Measurements from ENCODE around the gene APOBEC3F. TPM values are rescaled to one million over a fixed set of nuclear protein-coding genes. Genes with fewer than 3 reads are reported as not detected.
A peak's percentile ranks its signal among the peaks of the same experiment; 100 is the strongest.
"Not testable (repeated sequence)": the region's sequence is repeated elsewhere in the genome, so short reads cannot be mapped to it uniquely, and the experiment has no call there.

The APOBEC3F gene
- total RNA-seq, 1 donor: 4.3 TPM

DNA sequence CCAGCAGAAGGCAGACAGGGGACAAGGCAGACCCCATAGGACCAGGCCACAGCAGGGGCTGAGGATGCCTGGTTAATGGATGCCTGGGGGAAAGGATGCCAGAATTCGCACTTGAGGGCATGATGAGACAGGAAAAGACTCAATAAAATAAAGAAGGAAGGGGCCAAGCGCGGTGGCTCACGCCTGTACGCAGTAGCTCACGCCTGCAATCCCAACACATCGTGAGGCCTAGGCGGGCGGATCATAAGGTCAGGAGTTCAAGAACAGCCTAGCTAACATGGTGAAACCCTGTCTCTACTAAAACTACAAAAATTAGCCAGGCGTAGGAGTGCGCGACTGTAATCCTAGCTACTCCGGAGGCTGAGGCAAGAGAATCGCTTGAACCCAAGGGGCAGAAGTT lies 10.0 kb upstream of the APOBEC3F start:
- H3K4me3 ChIP-seq (ENCODE audit: low read depth, low read length): no peak overlapping the region
- TF ChIP-seq, protein P1, sequence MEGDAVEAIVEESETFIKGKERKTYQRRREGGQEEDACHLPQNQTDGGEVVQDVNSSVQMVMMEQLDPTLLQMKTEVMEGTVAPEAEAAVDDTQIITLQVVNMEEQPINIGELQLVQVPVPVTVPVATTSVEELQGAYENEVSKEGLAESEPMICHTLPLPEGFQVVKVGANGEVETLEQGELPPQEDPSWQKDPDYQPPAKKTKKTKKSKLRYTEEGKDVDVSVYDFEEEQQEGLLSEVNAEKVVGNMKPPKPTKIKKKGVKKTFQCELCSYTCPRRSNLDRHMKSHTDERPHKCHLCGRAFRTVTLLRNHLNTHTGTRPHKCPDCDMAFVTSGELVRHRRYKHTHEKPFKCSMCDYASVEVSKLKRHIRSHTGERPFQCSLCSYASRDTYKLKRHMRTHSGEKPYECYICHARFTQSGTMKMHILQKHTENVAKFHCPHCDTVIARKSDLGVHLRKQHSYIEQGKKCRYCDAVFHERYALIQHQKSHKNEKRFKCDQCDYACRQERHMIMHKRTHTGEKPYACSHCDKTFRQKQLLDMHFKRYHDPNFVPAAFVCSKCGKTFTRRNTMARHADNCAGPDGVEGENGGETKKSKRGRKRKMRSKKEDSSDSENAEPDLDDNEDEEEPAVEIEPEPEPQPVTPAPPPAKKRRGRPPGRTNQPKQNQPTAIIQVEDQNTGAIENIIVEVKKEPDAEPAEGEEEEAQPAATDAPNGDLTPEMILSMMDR (IDR thresholded peaks at IDR 0.05; ENCODE audit: insufficient read depth, low read length): no peak
- no peak for DNase-seq (ENCODE audit: low read depth)

DNA sequence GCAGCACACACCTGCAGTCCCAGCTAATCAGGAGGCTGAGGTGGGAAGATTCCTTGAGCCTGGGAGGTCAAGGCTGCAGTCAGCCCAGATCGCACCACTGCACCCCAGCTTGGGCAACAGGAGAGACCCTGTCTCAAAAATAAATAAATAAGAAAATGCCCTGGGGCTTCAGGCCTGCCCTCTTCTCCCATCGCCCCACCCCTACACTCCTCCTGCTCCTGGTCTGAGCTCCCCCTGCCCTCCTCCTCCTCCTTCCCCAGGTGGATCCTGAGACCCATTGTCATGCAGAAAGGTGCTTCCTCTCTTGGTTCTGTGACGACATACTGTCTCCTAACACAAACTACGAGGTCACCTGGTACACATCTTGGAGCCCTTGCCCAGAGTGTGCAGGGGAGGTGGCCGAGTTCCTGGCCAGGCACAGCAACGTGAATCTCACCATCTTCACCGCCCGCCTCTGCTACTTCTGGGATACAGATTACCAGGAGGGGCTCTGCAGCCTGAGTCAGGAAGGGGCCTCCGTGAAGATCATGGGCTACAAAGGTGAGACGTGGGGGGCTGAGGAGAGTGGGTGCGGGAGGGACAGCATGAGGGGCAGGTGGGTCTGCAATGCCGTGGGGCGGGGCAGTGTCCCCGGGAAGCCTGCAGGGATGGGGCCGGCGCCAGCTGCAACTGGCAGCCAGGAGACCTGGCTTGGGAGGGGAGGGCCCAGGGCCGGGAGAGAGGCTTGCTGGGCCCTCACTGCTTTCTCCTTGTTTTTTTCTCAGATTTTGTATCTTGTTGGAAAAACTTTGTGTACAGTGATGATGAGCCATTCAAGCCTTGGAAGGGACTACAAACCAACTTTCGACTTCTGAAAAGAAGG lies 9.0 kb upstream of the APOBEC3F start:
- not testable (repeated sequence) for H3K4me3 ChIP-seq (ENCODE audit: low read depth, low read length); DNase-seq (ENCODE audit: low read depth)

- not testable (repeated sequence) for DNase-seq (ENCODE audit: low read depth); H3K4me3 ChIP-seq (ENCODE audit: low read depth, low read length)
These were observed 3.6 kb upstream of the APOBEC3F start for GRCh38 chr22:39037071-39037470.

DNA sequence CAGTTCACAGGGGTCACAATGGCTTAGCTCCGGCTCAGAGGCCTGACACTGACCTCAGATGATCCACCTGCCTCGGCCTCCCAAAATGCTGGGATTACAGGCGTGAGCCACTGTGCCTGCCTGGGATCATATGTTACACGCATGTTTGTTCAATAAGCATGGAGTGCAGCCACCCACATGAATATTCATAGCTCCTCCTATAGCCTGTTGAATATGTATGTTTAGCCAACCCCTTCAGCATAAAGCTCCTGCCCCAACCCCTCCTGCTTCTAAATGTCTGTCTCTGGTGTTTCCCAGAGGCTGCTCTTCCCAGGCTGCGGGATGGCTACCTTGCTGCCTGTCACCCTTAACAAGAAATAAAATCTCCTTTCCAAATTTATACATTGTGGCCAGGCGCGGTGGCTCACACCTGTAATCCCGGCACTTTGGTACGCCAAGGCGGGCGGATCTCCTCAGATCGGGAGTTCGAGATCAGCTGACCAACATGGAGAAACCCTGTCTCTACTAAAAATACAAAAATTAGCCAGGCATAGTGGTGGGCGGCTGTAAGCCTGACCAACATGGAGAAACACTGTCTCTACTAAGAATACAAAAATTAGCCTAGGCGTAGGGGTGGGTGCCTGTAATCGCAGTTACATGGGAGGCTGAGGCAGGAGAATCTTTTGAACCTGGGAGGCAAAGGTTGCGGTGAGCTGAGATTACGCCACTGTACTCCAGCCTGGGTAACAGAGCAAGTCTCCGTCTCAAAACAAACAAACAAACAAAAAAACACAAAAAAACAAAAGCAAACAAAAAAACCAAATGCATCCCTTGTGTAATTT lies 1.1 kb upstream of the APOBEC3F start:
- no peak for DNase-seq (ENCODE audit: low read depth)
- no peak overlapping the region for H3K4me3 ChIP-seq (ENCODE audit: low read depth, low read length)
- TF ChIP-seq, protein P1 (IDR thresholded peaks at IDR 0.05; ENCODE audit: insufficient read depth, low read length): no peak

DNA sequence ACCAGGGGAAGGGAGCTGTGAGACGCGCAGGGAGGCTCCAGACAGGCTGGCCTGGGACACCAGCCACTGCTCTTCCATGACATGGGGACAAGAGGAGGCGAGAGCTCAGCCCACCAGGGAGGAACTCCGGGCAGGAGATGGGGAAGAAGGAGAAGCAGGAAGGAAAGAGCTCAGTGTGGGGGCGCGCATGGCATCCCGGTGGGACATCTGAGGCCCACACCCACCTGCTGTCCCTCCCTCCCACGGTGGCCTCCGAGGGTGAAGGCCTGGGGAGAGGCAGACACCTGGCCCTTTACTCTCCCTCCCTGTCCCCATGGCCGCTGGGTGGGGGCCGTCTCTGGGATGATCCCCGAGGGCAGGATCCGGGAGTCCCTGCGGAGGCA lies 518 bp upstream of the APOBEC3F start:
- not testable (repeated sequence) for DNase-seq (ENCODE audit: low read depth)
- peak overlapping the region; percentile 41 for H3K4me3 ChIP-seq (ENCODE audit: low read depth, low read length)

GRCh38 chr22:39041908-39042307 lies 1.2 kb downstream of the APOBEC3F start:
- H3K4me3 ChIP-seq (ENCODE audit: low read depth, low read length): no peak overlapping the region
- DNase-seq (ENCODE audit: low read depth): no peak
- TF ChIP-seq, protein P1 (IDR thresholded peaks at IDR 0.05; ENCODE audit: insufficient read depth, low read length): no peak

GRCh38 chr22:39043063-39043462 lies 2.4 kb downstream of the APOBEC3F start:
- DNase-seq (ENCODE audit: low read depth); H3K4me3 ChIP-seq (ENCODE audit: low read depth, low read length): not testable (repeated sequence)

DNA sequence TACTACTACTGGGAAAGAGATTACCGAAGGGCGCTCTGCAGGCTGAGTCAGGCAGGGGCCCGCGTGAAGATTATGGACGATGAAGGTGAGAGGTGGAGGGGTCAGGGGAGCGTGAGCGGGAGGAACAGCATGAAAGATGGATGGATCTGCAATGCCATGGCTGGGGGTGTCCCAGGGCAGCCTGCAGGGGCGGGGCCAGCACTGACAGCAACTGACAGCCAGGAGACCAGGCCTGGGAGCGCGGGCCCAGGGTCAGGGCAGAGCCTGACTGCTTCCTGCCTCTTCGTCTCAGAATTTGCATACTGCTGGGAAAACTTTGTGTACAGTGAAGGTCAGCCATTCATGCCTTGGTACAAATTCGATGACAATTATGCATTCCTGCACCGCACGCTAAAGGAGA lies 4.5 kb downstream of the APOBEC3F start:
- not testable (repeated sequence) for H3K4me3 ChIP-seq (ENCODE audit: low read depth, low read length); DNase-seq (ENCODE audit: low read depth)

DNA sequence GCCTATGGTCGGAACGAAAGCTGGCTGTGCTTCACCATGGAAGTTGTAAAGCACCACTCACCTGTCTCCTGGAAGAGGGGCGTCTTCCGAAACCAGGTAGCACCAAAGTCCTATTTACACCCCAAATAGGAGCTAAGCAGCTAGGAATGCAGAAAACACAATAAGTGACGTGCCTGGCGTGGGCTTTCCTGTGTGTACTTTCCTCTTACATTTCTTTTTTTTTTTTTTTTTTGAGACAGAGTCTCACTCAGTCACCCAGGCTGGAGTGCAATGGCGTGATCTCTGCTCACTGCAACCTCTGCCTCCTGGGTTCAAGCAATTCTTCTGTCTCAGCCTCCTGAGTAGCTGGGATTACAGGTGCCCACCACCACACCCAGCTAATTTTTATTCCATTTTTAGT lies 8.8 kb downstream of the APOBEC3F start:
- not testable (repeated sequence) for DNase-seq (ENCODE audit: low read depth); H3K4me3 ChIP-seq (ENCODE audit: low read depth, low read length)

DNA sequence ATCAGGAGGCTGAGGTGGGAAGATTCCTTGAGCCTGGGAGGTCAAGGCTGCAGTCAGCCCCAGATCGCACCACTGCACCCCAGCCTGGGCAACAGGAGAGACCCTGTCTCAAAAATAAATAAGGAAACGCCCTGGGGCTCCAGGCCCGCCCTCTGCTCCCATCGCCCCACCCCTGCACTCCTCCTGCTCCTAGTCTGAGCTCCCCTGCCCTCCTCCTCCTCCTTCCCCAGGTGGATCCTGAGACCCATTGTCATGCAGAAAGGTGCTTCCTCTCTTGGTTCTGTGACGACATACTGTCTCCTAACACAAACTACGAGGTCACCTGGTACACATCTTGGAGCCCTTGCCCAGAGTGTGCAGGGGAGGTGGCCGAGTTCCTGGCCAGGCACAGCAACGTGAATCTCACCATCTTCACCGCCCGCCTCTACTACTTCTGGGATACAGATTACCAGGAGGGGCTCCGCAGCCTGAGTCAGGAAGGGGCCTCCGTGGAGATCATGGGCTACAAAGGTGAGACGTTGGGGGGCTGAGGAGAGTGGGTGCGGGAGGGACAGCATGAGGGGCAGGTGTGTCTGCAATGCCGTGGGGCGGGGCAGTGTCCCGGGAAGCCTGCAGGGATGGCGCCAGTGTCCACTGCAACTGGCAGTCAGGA lies 11.3 kb downstream of the APOBEC3F start:
- H3K4me3 ChIP-seq (ENCODE audit: low read depth, low read length); DNase-seq (ENCODE audit: low read depth): not testable (repeated sequence)
